ENCODE results near the gene ZCWPW1. TPM values are rescaled to one million over a fixed set of nuclear protein-coding genes. Genes with fewer than 3 reads are reported as not detected.
A peak's percentile ranks its signal among the peaks of the same experiment; 100 is the strongest.

The ZCWPW1 gene
- total RNA-seq, 2 donors from 2014 or later, result 1.6 to 3.3 TPM

DNA sequence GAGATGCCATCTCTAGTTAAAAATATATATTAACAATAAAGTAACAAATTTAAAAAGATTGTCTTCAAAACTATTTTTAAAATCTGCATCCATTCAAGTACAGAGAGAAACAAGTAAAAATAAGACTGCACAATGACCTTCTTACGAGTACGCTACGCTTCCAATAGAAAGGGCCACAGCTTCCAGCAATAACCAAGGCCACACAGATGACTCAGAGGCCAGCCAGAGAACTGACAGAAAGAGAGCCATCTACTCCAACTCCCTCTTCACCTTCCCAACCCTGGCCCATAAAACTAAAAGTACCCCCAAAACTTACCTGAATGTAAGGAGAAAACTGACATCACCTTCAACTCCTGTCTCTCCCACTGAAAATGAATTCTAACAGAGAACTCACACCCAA lies 28.5 kb downstream of the ZCWPW1 start:
- no peak for TF ChIP-seq POLR2A (IDR thresholded peaks at IDR 0.05)
- TF ChIP-seq, protein P1, sequence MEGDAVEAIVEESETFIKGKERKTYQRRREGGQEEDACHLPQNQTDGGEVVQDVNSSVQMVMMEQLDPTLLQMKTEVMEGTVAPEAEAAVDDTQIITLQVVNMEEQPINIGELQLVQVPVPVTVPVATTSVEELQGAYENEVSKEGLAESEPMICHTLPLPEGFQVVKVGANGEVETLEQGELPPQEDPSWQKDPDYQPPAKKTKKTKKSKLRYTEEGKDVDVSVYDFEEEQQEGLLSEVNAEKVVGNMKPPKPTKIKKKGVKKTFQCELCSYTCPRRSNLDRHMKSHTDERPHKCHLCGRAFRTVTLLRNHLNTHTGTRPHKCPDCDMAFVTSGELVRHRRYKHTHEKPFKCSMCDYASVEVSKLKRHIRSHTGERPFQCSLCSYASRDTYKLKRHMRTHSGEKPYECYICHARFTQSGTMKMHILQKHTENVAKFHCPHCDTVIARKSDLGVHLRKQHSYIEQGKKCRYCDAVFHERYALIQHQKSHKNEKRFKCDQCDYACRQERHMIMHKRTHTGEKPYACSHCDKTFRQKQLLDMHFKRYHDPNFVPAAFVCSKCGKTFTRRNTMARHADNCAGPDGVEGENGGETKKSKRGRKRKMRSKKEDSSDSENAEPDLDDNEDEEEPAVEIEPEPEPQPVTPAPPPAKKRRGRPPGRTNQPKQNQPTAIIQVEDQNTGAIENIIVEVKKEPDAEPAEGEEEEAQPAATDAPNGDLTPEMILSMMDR (IDR thresholded peaks at IDR 0.05), result no peak
- no peak for ATAC-seq
- WGBS, 2 donors, result 92 to 98% methylated on average over 3 of the region's 3 CpGs
- intact Hi-C loops (cut with DNase I), result no loop called here
- no peak overlapping the region for H3K4me3 ChIP-seq
- no peaks in the 10 kb centered on the region for H3K4me1 ChIP-seq
- no peak overlapping the region for H3K27ac ChIP-seq
- H3K9me3 ChIP-seq, result no peaks in the 10 kb centered on the region
- no peaks in the 10 kb centered on the region for H3K36me3 ChIP-seq (replicated peaks in 1 of 2; ENCODE audit: insufficient read depth in 1 of 2, low read depth in 2 of 2)
- no peak for DNase-seq
- no peaks in the 10 kb centered on the region for H3K27me3 ChIP-seq

DNA sequence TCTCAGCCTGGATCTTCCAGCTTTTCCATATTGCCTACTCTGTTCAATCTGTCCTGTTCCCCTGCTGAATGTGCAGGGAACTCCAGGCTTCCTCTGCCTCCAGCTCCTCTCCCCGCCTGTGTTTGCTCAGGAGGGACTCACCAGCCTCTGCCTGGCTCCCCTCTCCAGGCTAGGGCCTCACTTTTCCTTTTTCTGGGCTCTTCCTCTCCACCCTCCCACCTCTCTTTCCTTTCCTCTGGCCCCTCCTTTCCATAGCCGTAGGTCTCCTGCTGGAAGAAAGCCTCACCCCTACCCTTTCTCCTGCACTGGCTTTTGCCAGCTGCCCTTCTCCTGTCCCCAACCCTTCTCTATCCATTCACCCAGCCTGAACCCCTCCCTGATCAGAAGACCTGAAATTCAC lies 30.3 kb downstream of the ZCWPW1 start:
- ATAC-seq (no peak), DNase-seq (no peak)
- WGBS, 2 donors, result 60% methylated on average over 2 of the region's 2 CpGs
- H3K36me3 ChIP-seq (replicated peaks in 1 of 2; ENCODE audit: insufficient read depth in 1 of 2, low read depth in 2 of 2), result no peaks in the 10 kb centered on the region
- intact Hi-C loops (cut with DNase I), result no loop called here
- no peaks in the 10 kb centered on the region for H3K9me3 ChIP-seq
- no peak overlapping the region for H3K4me3 ChIP-seq
- H3K4me1 ChIP-seq, result no peaks in the 10 kb centered on the region
- no peaks in the 10 kb centered on the region for H3K27me3 ChIP-seq
- TF ChIP-seq POLR2A (IDR thresholded peaks at IDR 0.05), result no peak
- TF ChIP-seq, protein P1 (IDR thresholded peaks at IDR 0.05), result no peak
- no peak overlapping the region for H3K27ac ChIP-seq

DNA sequence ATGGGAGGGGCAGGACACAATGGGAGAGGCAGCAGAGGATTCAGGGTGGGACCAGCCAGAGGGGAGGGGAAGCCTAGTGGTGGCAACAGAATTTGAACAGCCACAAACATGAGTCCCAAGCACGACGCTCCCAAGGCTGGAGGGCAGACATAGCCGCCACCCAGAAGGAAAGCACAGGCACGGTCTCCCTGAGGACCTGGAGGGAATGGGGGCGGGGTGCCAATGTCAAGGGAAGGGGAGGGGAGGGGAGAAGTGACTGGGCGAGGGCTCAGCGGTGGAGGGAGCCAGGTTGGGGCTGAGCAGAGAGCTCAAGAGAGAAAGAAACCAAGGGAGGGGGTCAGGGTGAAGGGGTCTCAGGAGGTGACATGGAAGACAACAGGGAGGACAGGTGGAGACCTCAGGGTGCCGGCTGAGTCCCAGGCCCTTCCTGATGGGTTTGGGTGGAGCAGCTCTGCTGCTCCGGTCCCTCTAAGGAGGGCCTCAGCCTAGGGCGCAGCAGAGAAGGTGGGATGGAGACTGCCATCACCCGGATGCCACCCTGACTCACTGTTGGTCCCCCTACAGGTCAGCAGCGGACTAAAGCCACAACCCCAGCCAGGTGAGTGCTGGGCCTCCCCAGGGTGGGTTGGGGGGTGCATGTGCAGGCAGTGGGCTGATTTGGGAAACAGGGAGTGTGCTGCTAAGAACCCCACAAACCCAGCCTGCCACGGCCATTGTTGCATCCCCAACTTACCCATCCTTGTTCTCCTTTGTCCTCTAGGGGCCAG lies 31.0 kb downstream of the ZCWPW1 start:
- no peak overlapping the region for H3K27ac ChIP-seq
- DNase-seq (no peak), ATAC-seq (no peak)
- 63 to 67% methylated on average over 9 to 13 of the region's 13 CpGs for WGBS, 2 donors
- no peaks in the 10 kb centered on the region for H3K4me1 ChIP-seq
- no peaks in the 10 kb centered on the region for H3K9me3 ChIP-seq
- intact Hi-C loops (cut with DNase I), result no loop called here
- no peaks in the 10 kb centered on the region for H3K27me3 ChIP-seq
- no peak overlapping the region for H3K4me3 ChIP-seq
- no peaks in the 10 kb centered on the region for H3K36me3 ChIP-seq (replicated peaks in 1 of 2; ENCODE audit: insufficient read depth in 1 of 2, low read depth in 2 of 2)
- TF ChIP-seq, protein P1 (IDR thresholded peaks at IDR 0.05), result no peak
- TF ChIP-seq POLR2A (IDR thresholded peaks at IDR 0.05), result no peak

DNA sequence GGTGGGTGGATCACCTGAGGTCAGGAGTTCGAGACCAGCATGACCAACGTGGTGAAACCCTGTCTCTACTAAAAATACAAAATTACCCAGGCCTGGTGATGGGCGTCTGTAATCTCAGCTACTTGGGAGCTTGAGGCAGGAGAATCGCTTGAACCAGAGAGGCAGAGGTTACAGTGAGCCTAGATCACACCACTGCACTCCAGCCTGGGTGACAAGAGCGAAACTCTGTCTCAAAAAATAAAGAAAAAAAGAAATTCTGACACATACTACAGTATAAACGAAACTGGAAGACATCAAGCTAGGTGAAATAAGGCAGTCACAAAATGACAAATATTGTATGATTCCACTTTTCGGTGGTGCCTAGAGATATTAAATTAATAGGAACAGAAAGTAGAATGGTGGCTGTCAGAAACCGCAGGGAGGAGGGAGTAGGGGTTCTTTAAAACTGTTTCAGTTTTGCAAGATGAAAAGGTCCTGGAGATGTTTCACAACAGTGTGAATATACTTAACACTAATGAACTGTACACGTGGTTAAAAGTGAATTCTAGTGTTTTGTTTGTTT lies 32.0 kb downstream of the ZCWPW1 start:
- no peak for TF ChIP-seq POLR2A (IDR thresholded peaks at IDR 0.05)
- TF ChIP-seq, protein P1 (IDR thresholded peaks at IDR 0.05), result no peak
- Histone ChIP-seq H3K27me3 (no peaks in the 10 kb centered on the region), H3K9me3 (no peaks in the 10 kb centered on the region), H3K4me3 (no peak overlapping the region), H3K4me1 (no peaks in the 10 kb centered on the region), H3K27ac (peak overlapping the region in 1 of 4 donors; percentile 28), H3K36me3 (replicated peaks in 1 of 2; ENCODE audit: insufficient read depth in 1 of 2, low read depth in 2 of 2) (no peaks in the 10 kb centered on the region)
- 64 to 78% methylated on average over 9 of the region's 9 CpGs for WGBS, 2 donors
- no peak for DNase-seq
- no peak for ATAC-seq
- intact Hi-C loops (cut with DNase I), result no loop called here

DNA sequence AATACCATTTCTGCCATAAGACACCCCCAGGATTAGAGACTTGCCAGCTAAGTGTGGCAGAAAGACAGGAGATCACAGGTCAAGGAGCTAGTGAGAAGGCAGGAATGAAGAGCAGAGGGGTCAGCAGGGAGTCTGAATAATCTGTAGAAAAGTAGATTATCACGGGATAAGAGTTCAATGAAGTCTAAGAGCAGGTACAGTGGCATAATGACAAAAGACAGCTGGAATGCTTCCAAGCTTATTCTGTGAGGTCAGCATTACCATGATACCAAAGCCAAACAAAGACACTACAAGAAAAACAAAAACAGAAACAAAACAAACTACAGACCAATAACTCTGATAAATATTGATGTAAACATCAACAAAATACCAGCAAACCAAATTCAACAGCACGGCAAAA lies 34.4 kb downstream of the ZCWPW1 start:
- Histone ChIP-seq H3K4me3 (no peak overlapping the region), H3K9me3 (no peaks in the 10 kb centered on the region), H3K27ac (no peak overlapping the region), H3K36me3 (replicated peaks in 1 of 2; ENCODE audit: insufficient read depth in 1 of 2, low read depth in 2 of 2) (no peaks in the 10 kb centered on the region), H3K4me1 (peaks cover 8% of the 10 kb centered on the region), H3K27me3 (no peaks in the 10 kb centered on the region)
- 66% methylated on average over 2 of the region's 2 CpGs for WGBS, 2 donors
- no peak for DNase-seq
- no peak for TF ChIP-seq POLR2A (IDR thresholded peaks at IDR 0.05)
- TF ChIP-seq, protein P1 (IDR thresholded peaks at IDR 0.05), result no peak
- intact Hi-C loops (cut with DNase I), result no loop called here
- ATAC-seq, result no peak
